H9 (cell line): ENCODE measurements around the gene MRGPRG. TPM values are rescaled to one million over a fixed set of nuclear protein-coding genes. Genes with fewer than 3 reads are reported as not detected.

Source experiments
- DNase-seq: peaks from one replicate; pipeline ENCODE4 v3.0.0-alpha.2; 2017
- H2AFZ ChIP-seq: one replicate; pipeline ENCODE4 v1.6.1; 2013; ENCODE audit warnings: mild to moderate bottlenecking, low read length, control low read depth, moderate library complexity
- H2AK5ac ChIP-seq: 2 replicates; pipeline ENCODE4 v1.6.1; 2013; ENCODE audit warnings: low read length, control low read depth, mixed read lengths; ENCODE audit not compliant: insufficient read length
- H2BK120ac ChIP-seq: one replicate; pipeline ENCODE4 v1.6.1; 2013; ENCODE audit warnings: low read depth, mild to moderate bottlenecking, low read length, control low read depth, inconsistent platforms; ENCODE audit not compliant: poor library complexity, severe bottlenecking
- H2BK12ac ChIP-seq: 2 replicates; pipeline ENCODE4 v1.6.1; 2013; ENCODE audit warnings: low read length, control low read depth, mixed read lengths, low read depth; ENCODE audit not compliant: insufficient read length
- H2BK15ac ChIP-seq: 2 replicates; pipeline ENCODE4 v1.6.1; 2013; ENCODE audit warnings: low read depth, low read length, control low read depth
- H2BK20ac ChIP-seq: one replicate; pipeline ENCODE4 v1.6.1; 2013; ENCODE audit warnings: low read depth, mild to moderate bottlenecking, low read length, control low read depth, inconsistent platforms; ENCODE audit not compliant: poor library complexity, severe bottlenecking
- H2BK5ac ChIP-seq: 2 replicates; pipeline ENCODE4 v1.6.1; 2013; ENCODE audit warnings: low read length, control low read depth, mixed read lengths; ENCODE audit not compliant: insufficient read length
- H3K14ac ChIP-seq: 2 replicates; pipeline ENCODE4 v1.6.1; 2013; ENCODE audit warnings: low read length, control low read depth; ENCODE audit not compliant: insufficient read depth
- H3K18ac ChIP-seq: 2 replicates; pipeline ENCODE4 v1.6.1; 2013; ENCODE audit warnings: low read depth, mild to moderate bottlenecking, mixed read lengths, low read length, control low read depth; ENCODE audit not compliant: insufficient read length
- H3K23ac ChIP-seq: 2 replicates; pipeline ENCODE4 v1.6.1; 2013; ENCODE audit warnings: low read length, control low read depth, mixed read lengths, low read depth; ENCODE audit not compliant: insufficient read length
- H3K23me2 ChIP-seq: 2 replicates; pipeline ENCODE4 v1.6.1; 2013; ENCODE audit warnings: low read depth, mild to moderate bottlenecking, mixed read lengths, low read length, control low read depth; ENCODE audit not compliant: insufficient read length, poor library complexity, severe bottlenecking
- H3K27ac ChIP-seq: 2 replicates; pipeline ENCODE4 v1.5.1; 2013; ENCODE audit warnings: low read length, control low read depth, mixed read lengths, low read depth; ENCODE audit not compliant: insufficient read length
- H3K27me3 ChIP-seq: 2 replicates; pipeline ENCODE4 v1.6.1; 2013; ENCODE audit warnings: low read length, control low read depth, inconsistent platforms; ENCODE audit not compliant: insufficient read depth
- H3K4ac ChIP-seq: 2 replicates; pipeline ENCODE4 v1.6.1; 2013; ENCODE audit warnings: low read depth, mild to moderate bottlenecking, control low read depth, inconsistent platforms, low read length, moderate library complexity
- H3K4me1 ChIP-seq: 2 replicates; pipeline ENCODE4 v1.6.1; 2013; ENCODE audit warnings: low read length, control low read depth, inconsistent platforms; ENCODE audit not compliant: insufficient read depth
- H3K4me2 ChIP-seq: 2 replicates; pipeline ENCODE4 v1.6.1; 2013; ENCODE audit warnings: low read length, control low read depth, mixed read lengths; ENCODE audit not compliant: insufficient read length, insufficient read depth
- H3K56ac ChIP-seq: 2 replicates; pipeline ENCODE4 v1.6.1; 2013; ENCODE audit warnings: low read depth, mild to moderate bottlenecking, mixed read lengths, low read length, control low read depth; ENCODE audit not compliant: insufficient read length
- H3K79me1 ChIP-seq: 2 replicates; pipeline ENCODE4 v1.6.1; 2013; ENCODE audit warnings: low read depth, mild to moderate bottlenecking, moderate library complexity, low read length, control low read depth, inconsistent platforms; ENCODE audit not compliant: insufficient read depth, poor library complexity, severe bottlenecking
- H3K79me2 ChIP-seq: 2 replicates; pipeline ENCODE4 v1.6.1; 2013; ENCODE audit warnings: low read length, control low read depth, inconsistent platforms; ENCODE audit not compliant: insufficient read depth
- H3K9ac ChIP-seq: 2 replicates; pipeline ENCODE4 v1.6.1; 2013; ENCODE audit warnings: low read length, control low read depth, mixed read lengths; ENCODE audit not compliant: insufficient read length; ENCODE audit errors: extremely low read depth
- H3K9me3 ChIP-seq: one replicate; pipeline ENCODE4 v1.6.1; 2013; ENCODE audit warnings: low read depth, low read length, inconsistent platforms; ENCODE audit not compliant: control insufficient read depth
- H3T11ph ChIP-seq: one replicate; pipeline ENCODE4 v1.6.1; 2013; ENCODE audit warnings: mild to moderate bottlenecking, low read length, control low read depth, inconsistent platforms
- H4K20me1 ChIP-seq: one replicate; pipeline ENCODE4 v1.6.1; 2013; ENCODE audit not compliant: control insufficient read depth, insufficient read length, insufficient read depth
- H4K5ac ChIP-seq: 2 replicates; pipeline ENCODE4 v1.6.1; 2013; ENCODE audit warnings: low read depth, mild to moderate bottlenecking, mixed read lengths, low read length, control low read depth; ENCODE audit not compliant: insufficient read length
- H4K8ac ChIP-seq: replicated peaks from 2 replicates; pipeline ENCODE4 v1.6.1; 2013; ENCODE audit warnings: low read length, control low read depth, mixed read lengths, low read depth; ENCODE audit not compliant: insufficient read length
- H4K91ac ChIP-seq: 2 replicates; pipeline ENCODE4 v1.6.1; 2013; ENCODE audit warnings: low read depth, mild to moderate bottlenecking, moderate library complexity, mixed read lengths, low read length, control low read depth; ENCODE audit not compliant: insufficient read length
- H3K27ac Mint-ChIP-seq, 3 experiments: 2 replicates in 2 of 3; 3 replicates in 1 of 3; pipeline ENCODE4 v1.8.0; 2020 to 2021; ENCODE audit warnings: mixed read lengths in 3 of 3, mild to moderate bottlenecking in 1 of 3, moderate library complexity in 1 of 3
- H3K27me3 Mint-ChIP-seq: 2 replicates; pipeline ENCODE4 v1.8.0; 2021; ENCODE audit warnings: low read depth, mild to moderate bottlenecking, moderate library complexity, mixed read lengths
- H3K36me3 Mint-ChIP-seq, 3 experiments: 2 replicates in 2 of 3; 3 replicates in 1 of 3; pipeline ENCODE4 v1.8.0; 2020 to 2021; ENCODE audit warnings: low read depth in 3 of 3, mixed read lengths in 3 of 3; ENCODE audit not compliant: insufficient read depth in 1 of 3
- H3K4me1 Mint-ChIP-seq, 2 experiments: 2 replicates each; pipeline ENCODE4 v1.8.0; 2020; ENCODE audit warnings: mixed read lengths in 2 of 2
- H3K4me3 Mint-ChIP-seq, 2 experiments: 2 replicates in 1 of 2; 3 replicates in 1 of 2; pipeline ENCODE4 v1.8.0; 2020 to 2021; ENCODE audit warnings: mild to moderate bottlenecking in 2 of 2, mixed read lengths in 2 of 2, moderate library complexity in 1 of 2
- H3K9me3 Mint-ChIP-seq, 2 experiments: 2 replicates in 1 of 2; 3 replicates in 1 of 2; pipeline ENCODE4 v1.8.0; 2020; ENCODE audit warnings: mild to moderate bottlenecking in 2 of 2, mixed read lengths in 2 of 2, moderate library complexity in 1 of 2
- CTCF ChIP-seq: fragments of 200-600 bp; sonication (generic); conservative IDR thresholded peaks from 3 replicates; pipeline ENCODE4 v1.8.0; 2021; ENCODE audit warnings: antibody characterized with exemption, mild to moderate bottlenecking
- WGBS: extraction: QIAGEN DNeasy Blood & Tissue Kit; methylation state at CpG from one replicate; pipeline ENCODE4 v1.1.7; 2013; ENCODE audit warnings: missing lambda C conversion rate, low lambda C conversion rate, mixed read lengths; ENCODE audit not compliant: insufficient read length; ENCODE audit errors: extremely low coverage; 5-methylcytosine and 5-hydroxymethylcytosine counted together
- total RNA-seq: library from RNA; stranded (reverse); gene quantifications from 2 replicates; pipeline ENCODE4 v1.2.1, GENCODE V29; 2021

The MRGPRG gene
- total RNA-seq, 1 experiment from 2014 or later, result not detected

DNA sequence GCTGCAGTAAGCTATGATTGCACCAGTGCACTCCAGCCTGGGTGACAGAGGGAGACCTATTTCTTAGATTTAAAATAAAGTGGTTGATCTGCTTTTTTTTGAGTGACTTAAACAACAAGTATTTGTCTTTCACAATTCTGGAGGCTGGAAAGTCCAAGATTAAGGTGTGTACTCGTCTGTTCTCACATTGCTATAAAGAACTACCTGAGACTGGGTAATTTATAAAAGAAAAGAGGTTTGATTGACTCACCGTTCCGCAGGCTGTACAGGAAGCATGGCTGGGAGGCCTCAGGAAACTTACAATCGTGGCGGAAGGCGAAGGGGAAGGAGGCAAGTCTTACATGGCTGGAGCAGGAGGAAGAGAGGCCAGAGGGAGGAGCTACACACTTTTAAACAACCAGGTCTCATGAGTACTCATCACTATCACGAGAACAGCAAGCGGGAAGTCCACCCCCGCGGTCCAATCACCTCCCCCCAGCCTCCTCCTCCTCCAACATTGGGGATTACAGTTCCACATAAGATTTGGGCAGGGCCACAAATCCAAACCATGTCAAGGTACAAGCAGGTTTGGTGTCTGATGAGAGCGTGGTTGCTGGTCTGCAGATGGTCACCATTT is 33.8 kb downstream of the MRGPRG start:
- no peak overlapping the region for H4K91ac ChIP-seq
- no peak overlapping the region for H2BK5ac ChIP-seq
- Mint-ChIP-seq H3K36me3 (peaks cover 0 to 3% (median 0%) of the 10 kb centered on the region in 3 experiments; a peak in 1 of 7 replicates), H3K4me3 (no peak overlapping the region), H3K4me1 (peaks cover 24 to 32% of the 10 kb centered on the region in 2 experiments), H3K27ac (no peak overlapping the region), H3K27me3 (peaks cover 13% of the 10 kb centered on the region), H3K9me3 (peaks cover under 1 to 4% of the 10 kb centered on the region in 2 experiments; a peak in 2 of 5 replicates)
- no peaks in the 10 kb centered on the region for H3K79me2 ChIP-seq
- no peaks in the 10 kb centered on the region for H3K27me3 ChIP-seq
- H2BK120ac ChIP-seq, result no peak overlapping the region
- no peak overlapping the region for H3K4me2 ChIP-seq
- WGBS, result no CpG with 5 or more reads among the region's 11 CpGs
- 0 out of 2 replicates have a peak, but pooled peaks cover 4% of the 10 kb centered on the region for H3K4me1 ChIP-seq
- TF ChIP-seq CTCF, result no peak
- H2BK15ac ChIP-seq, result no peak overlapping the region
- H3K27ac ChIP-seq, result no peak overlapping the region
- no peak overlapping the region for H2BK20ac ChIP-seq
- no peak overlapping the region for H3K23ac ChIP-seq
- no peak overlapping the region for H4K8ac ChIP-seq
- H2BK12ac ChIP-seq, result no peak overlapping the region
- no peaks in the 10 kb centered on the region for H4K20me1 ChIP-seq
- H3K4ac ChIP-seq, result no peak overlapping the region
- no peak for DNase-seq
- no peak overlapping the region for H3K18ac ChIP-seq
- H3K23me2 ChIP-seq, result no peaks in the 10 kb centered on the region
- no peaks in the 10 kb centered on the region for H3K9me3 ChIP-seq
- H3T11ph ChIP-seq, result no peak overlapping the region
- H2AK5ac ChIP-seq, result no peak overlapping the region
- no peaks in the 10 kb centered on the region for H3K79me1 ChIP-seq
- no peak overlapping the region for H3K9ac ChIP-seq
- H2AFZ ChIP-seq, result no peak overlapping the region
- H4K5ac ChIP-seq, result no peak overlapping the region
- no peak overlapping the region for H3K14ac ChIP-seq
- no peak overlapping the region for H3K56ac ChIP-seq
